GM21367 (cell line): ENCODE data around the gene ID3.
"Not testable (repeated sequence)": the region's sequence is repeated elsewhere in the genome, so short reads cannot be mapped to it uniquely, and the experiment has no call there.

Source experiments
- ATAC-seq: cut with Tn5 transposase; IDR thresholded peaks from one replicate; pipeline ENCODE4 v1.9.1; 2021; ENCODE audit not compliant: unreplicated experiment

The ID3 gene

GRCh38 chr1:23589585-23589986 lies 30.3 kb upstream of the ID3 start:
- no peak for ATAC-seq

- no peak for ATAC-seq
These were observed 29.6 kb upstream of the ID3 start for GRCh38 chr1:23588749-23589548.

GRCh38 chr1:23585321-23586022 lies 26.2 kb upstream of the ID3 start:
- ATAC-seq, result no peak

GRCh38 chr1:23583727-23584126 lies 24.4 kb upstream of the ID3 start:
- ATAC-seq, result not testable (repeated sequence)

- no peak for ATAC-seq
These were observed 23.5 kb upstream of the ID3 start for GRCh38 chr1:23582820-23583219.

- ATAC-seq, result no peak
These were observed 21.9 kb upstream of the ID3 start for GRCh38 chr1:23581219-23581618.

- ATAC-seq, result no peak
These were observed 19.7 kb upstream of the ID3 start for GRCh38 chr1:23578997-23579363.

GRCh38 chr1:23578311-23578996 lies 19.2 kb upstream of the ID3 start:
- ATAC-seq, result no peak

- ATAC-seq, result peak; percentile 71
These were observed 18.0 kb upstream of the ID3 start for GRCh38 chr1:23577056-23578004.

GRCh38 chr1:23576338-23577055 lies 17.2 kb upstream of the ID3 start:
- ATAC-seq, result no peak

- ATAC-seq, result no peak
These were observed 16.0 kb upstream of the ID3 start for GRCh38 chr1:23575226-23575810.

- ATAC-seq, result no peak
These were observed 15.0 kb upstream of the ID3 start for GRCh38 chr1:23574265-23574754.

GRCh38 chr1:23573574-23574182 lies 14.4 kb upstream of the ID3 start:
- ATAC-seq, result no peak

GRCh38 chr1:23571465-23571864 lies 12.2 kb upstream of the ID3 start:
- ATAC-seq, result no peak

- ATAC-seq, result no peak
These were observed 10.8 kb upstream of the ID3 start for GRCh38 chr1:23570001-23570691.

- ATAC-seq, result no peak
These were observed 9.5 kb upstream of the ID3 start for GRCh38 chr1:23568608-23569383.

GRCh38 chr1:23567996-23568607 lies 8.8 kb upstream of the ID3 start:
- no peak for ATAC-seq

- ATAC-seq, result no peak
These were observed 8.3 kb upstream of the ID3 start for GRCh38 chr1:23567629-23567995.
